ENCODE data around the gene PRLR. TPM values are rescaled to one million over a fixed set of nuclear protein-coding genes. Genes with fewer than 3 reads are reported as not detected.

Gene PRLR
- total RNA-seq, 2 donors from 2014 or later, result 4.1 to 6.5 TPM

DNA sequence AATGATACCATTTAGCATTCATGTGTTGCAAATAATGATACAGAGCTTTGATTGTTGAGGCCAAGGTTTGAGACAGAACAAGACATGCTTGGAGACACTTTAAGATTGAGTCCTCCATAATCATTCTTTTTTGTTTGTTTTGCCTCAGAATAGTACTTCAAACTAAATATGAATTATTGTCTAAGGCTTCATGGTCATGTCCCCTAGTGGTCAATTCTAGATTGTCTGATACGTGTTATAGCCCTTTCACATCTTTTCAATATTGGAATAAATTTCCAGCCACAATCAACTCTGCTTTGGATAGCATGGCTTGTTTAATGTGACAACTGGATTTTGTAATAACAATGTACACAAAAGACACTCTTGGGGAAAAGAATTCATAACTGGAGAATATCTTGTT is 64.2 kb downstream of the PRLR start:
- H3K27ac ChIP-seq (ENCODE audit: low read depth, low read length), result no peak overlapping the region
- no peak for DNase-seq
- no peaks in the 10 kb centered on the region for H3K36me3 ChIP-seq (ENCODE audit: control insufficient read depth, insufficient read depth, low read length)
- Mint-ChIP-seq H3K27me3 (ENCODE audit: insufficient read depth) (no peaks in the 10 kb centered on the region), H3K9me3 (peaks cover 22% of the 10 kb centered on the region), H3K4me1 (peaks cover 4% of the 10 kb centered on the region), H3K27ac (no peak overlapping the region), H3K36me3 (ENCODE audit: low read depth) (no peaks in the 10 kb centered on the region), H3K4me3 (no peak overlapping the region)
- H3K9me3 ChIP-seq (ENCODE audit: control insufficient read depth, low read length), result peaks cover 25% of the 10 kb centered on the region
- H3K9ac ChIP-seq (ENCODE audit: extremely low read depth, low read length, poor library complexity, severe bottlenecking), result no peak overlapping the region
- H3K27me3 ChIP-seq (ENCODE audit: control insufficient read depth, insufficient read depth, low read length, poor library complexity, severe bottlenecking), result no peaks in the 10 kb centered on the region
- H3K4me3 ChIP-seq (ENCODE audit: low read length), result no peak overlapping the region
- H3K4me1 ChIP-seq (ENCODE audit: control insufficient read depth, insufficient read depth, low read length), result no peaks in the 10 kb centered on the region
- 100% methylated on average over 1 of the region's 1 CpG; no CpG with 5 or more reads in 1 of the 2 experiments for WGBS, 2 experiments (ENCODE audit: insufficient coverage in 1 of 2, insufficient read length in 1 of 2)
- TF ChIP-seq, protein P1, sequence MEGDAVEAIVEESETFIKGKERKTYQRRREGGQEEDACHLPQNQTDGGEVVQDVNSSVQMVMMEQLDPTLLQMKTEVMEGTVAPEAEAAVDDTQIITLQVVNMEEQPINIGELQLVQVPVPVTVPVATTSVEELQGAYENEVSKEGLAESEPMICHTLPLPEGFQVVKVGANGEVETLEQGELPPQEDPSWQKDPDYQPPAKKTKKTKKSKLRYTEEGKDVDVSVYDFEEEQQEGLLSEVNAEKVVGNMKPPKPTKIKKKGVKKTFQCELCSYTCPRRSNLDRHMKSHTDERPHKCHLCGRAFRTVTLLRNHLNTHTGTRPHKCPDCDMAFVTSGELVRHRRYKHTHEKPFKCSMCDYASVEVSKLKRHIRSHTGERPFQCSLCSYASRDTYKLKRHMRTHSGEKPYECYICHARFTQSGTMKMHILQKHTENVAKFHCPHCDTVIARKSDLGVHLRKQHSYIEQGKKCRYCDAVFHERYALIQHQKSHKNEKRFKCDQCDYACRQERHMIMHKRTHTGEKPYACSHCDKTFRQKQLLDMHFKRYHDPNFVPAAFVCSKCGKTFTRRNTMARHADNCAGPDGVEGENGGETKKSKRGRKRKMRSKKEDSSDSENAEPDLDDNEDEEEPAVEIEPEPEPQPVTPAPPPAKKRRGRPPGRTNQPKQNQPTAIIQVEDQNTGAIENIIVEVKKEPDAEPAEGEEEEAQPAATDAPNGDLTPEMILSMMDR (conservative IDR thresholded peaks at IDR 0.05), result peak; percentile 37

DNA sequence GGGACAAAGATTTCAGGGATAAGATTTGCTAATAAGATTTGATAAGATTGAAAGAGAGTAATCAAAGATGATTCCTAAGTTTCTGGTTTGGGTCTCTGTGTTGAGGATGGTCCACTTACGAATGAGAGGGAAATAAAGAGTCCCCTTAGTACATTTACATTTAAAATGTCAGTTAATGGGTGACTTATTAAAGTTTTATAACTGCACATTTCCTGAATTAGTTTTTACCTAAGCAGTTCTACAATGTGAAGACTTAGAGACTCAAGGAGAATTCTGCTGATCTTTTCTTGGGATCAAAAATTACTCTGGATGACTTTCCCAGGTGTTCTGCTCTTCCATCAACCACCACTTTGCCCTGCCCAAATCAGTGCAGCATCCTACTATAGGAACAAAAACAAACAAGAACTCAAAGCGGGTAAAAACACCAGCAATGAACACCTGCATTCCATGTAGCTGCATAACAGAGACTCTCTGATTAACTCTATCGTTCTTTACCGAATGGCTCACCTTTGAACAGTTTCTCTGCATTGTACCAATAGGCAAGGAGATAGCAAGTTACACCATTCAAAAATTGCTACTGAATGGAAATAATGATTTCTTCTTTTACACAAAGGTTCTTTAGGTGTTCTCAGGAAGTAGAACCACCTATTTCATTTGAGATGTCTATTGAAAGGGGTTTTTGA is 65.3 kb downstream of the PRLR start:
- no peak overlapping the region for H3K27ac ChIP-seq (ENCODE audit: low read depth, low read length)
- 95 to 96% methylated on average over 3 to 4 of the region's 4 CpGs for WGBS, 2 experiments (ENCODE audit: insufficient coverage in 1 of 2, insufficient read length in 1 of 2)
- no peak overlapping the region for H3K9ac ChIP-seq (ENCODE audit: extremely low read depth, low read length, poor library complexity, severe bottlenecking)
- no peaks in the 10 kb centered on the region for H3K36me3 ChIP-seq (ENCODE audit: control insufficient read depth, insufficient read depth, low read length)
- Mint-ChIP-seq H3K4me1 (peaks cover 13% of the 10 kb centered on the region), H3K36me3 (ENCODE audit: low read depth) (no peaks in the 10 kb centered on the region), H3K27ac (no peak overlapping the region), H3K4me3 (no peak overlapping the region), H3K27me3 (ENCODE audit: insufficient read depth) (no peaks in the 10 kb centered on the region), H3K9me3 (peaks cover 19% of the 10 kb centered on the region)
- TF ChIP-seq, protein P1 (conservative IDR thresholded peaks at IDR 0.05), result no peak
- H3K9me3 ChIP-seq (ENCODE audit: control insufficient read depth, low read length), result peaks cover 20% of the 10 kb centered on the region
- H3K4me1 ChIP-seq (ENCODE audit: control insufficient read depth, insufficient read depth, low read length), result peaks cover 7% of the 10 kb centered on the region
- no peak for DNase-seq
- H3K4me3 ChIP-seq (ENCODE audit: low read length), result no peak overlapping the region
- no peaks in the 10 kb centered on the region for H3K27me3 ChIP-seq (ENCODE audit: control insufficient read depth, insufficient read depth, low read length, poor library complexity, severe bottlenecking)

DNA sequence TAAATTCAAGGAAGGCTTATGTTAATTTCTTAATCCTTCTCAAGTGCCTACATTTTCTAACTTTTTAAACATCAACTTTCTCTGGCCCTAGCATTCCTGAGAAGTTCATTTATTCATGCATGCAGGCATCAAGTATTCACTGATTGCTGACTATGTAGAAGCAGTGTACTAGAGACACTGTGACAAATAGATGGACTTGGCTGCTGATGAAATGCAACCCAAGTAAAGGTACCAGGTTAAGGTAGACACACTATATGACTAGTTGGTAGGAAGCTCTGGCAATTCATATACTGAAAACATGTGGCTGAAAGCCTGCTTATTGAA is 66.6 kb downstream of the PRLR start:
- Histone ChIP-seq H3K27ac (ENCODE audit: low read depth, low read length) (no peak overlapping the region), H3K9me3 (ENCODE audit: control insufficient read depth, low read length) (peaks cover 14% of the 10 kb centered on the region), H3K9ac (ENCODE audit: extremely low read depth, low read length, poor library complexity, severe bottlenecking) (no peak overlapping the region), H3K36me3 (ENCODE audit: control insufficient read depth, insufficient read depth, low read length) (no peaks in the 10 kb centered on the region), H3K27me3 (ENCODE audit: control insufficient read depth, insufficient read depth, low read length, poor library complexity, severe bottlenecking) (no peaks in the 10 kb centered on the region), H3K4me3 (ENCODE audit: low read length) (no peak overlapping the region), H3K4me1 (ENCODE audit: control insufficient read depth, insufficient read depth, low read length) (peaks cover 16% of the 10 kb centered on the region)
- Mint-ChIP-seq H3K4me3 (no peak overlapping the region), H3K27me3 (ENCODE audit: insufficient read depth) (no peaks in the 10 kb centered on the region), H3K4me1 (peaks cover 24% of the 10 kb centered on the region), H3K9me3 (peaks cover 13% of the 10 kb centered on the region), H3K36me3 (ENCODE audit: low read depth) (no peaks in the 10 kb centered on the region), H3K27ac (no peak overlapping the region)
- DNase-seq, result no peak
- TF ChIP-seq, protein P1 (conservative IDR thresholded peaks at IDR 0.05), result no peak

Data from endodermal cell (in vitro differentiated cells).